HG02970 (cell line): Measurements from ENCODE around the gene NRG3.
"Not testable (repeated sequence)": the region's sequence is repeated elsewhere in the genome, so short reads cannot be mapped to it uniquely, and the experiment has no call there.

ENCODE experiments used
- ATAC-seq: cut with Tn5 transposase; IDR thresholded peaks from one replicate; pipeline ENCODE4 v1.9.1; 2021; ENCODE audit warnings: mild to moderate bottlenecking, moderate library complexity, moderate number of reproducible peaks; ENCODE audit not compliant: unreplicated experiment, low FRiP score

NRG3 gene

GRCh38 chr10:81950358-81950757, 75.4 kb downstream of the NRG3 start:
- ATAC-seq, result no peak

GRCh38 chr10:81953420-81953819, 78.4 kb downstream of the NRG3 start:
- ATAC-seq, result no peak

DNA sequence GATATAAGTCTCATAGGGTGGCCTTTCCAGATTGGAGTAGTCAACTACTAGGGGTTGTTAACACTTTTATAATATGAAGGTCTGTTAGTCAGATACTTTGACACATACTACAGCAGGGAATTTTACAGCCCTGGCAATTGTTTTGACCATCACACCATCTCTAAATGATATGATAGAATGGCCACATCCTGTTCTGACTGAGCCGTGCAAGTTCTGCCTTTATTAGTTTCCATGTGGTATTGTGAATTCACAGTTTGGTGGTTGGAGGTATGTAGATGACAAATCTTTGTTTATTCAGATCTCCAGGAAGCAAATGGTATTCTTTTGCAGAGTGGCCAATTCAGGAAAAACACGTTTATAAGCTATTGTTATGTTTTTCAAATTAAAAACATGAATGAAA, 83.0 kb downstream of the NRG3 start:
- no peak for ATAC-seq

DNA sequence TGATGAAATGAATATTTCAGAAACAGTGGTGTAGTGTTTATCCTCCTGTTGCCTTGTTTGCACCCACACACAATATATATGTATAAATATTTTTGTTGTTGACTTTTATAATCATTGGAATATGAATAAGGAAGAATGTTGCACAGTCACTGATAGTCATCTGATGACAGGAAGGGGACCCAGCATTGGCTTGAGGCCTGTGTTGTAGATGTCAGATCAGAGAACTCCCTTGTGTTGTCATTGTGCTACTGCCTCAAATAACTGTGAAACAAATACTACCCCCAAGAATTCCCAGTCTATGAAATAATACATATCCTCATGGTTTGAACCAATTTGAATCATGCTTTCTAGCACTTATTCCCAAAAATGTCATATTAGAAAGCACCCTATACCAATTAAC, 84.0 kb downstream of the NRG3 start:
- no peak for ATAC-seq

DNA sequence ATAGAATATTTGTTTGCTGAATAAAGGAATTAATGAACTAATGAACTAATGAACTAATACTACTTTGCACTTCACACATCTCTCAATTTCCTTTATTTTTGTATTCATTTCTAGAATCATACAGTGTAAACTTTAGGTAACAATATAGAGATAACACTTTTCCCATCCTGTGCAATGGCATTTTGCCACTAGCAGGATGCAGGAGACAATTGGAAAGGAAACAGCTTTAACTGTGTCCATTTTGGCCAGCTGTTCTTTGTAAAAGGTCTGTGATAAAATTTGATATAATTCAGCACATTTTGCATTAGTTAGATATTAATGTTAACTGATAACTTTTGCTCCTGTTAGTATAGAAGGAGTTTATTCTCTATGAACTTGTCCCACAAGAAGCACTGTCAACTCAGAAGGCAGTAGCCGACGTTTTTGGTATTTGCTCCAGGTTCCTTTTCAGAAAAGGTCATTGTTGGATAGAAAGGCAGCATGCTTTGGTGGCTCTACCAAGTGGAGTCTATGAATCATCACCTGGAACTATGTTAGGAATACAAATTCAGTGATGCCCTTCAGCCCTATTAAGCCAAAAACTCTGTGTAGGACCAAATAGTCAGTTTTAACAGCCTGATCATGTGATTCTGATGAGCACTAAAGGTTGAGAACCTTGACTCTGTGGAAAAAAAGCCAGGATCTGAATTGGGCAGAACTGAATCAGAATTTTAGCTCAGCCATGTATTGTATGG, 86.6 kb downstream of the NRG3 start:
- no peak for ATAC-seq

GRCh38 chr10:81963606-81964005, 88.6 kb downstream of the NRG3 start:
- no peak for ATAC-seq

DNA sequence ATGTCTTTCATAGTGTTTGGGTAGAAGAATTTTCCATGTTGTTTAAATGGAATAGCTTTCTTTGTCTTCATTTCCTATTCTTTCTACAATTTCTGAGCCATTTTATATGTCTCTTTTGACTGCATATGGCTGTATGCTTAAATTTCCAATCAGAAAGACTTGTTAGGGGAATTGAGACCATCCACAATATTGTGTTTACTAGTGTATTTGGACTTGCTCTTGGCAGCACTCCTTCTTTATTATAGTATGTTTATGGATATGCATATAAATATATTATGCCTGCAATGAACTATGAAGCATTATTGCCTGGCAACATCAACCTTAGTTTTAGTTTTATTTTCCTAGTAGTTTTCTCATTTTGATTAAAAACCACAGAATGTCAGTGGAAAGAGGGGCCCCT, 92.7 kb downstream of the NRG3 start:
- no peak for ATAC-seq

- no peak for ATAC-seq
Measured at GRCh38 chr10:81969136-81969535, 94.1 kb downstream of the NRG3 start.

DNA sequence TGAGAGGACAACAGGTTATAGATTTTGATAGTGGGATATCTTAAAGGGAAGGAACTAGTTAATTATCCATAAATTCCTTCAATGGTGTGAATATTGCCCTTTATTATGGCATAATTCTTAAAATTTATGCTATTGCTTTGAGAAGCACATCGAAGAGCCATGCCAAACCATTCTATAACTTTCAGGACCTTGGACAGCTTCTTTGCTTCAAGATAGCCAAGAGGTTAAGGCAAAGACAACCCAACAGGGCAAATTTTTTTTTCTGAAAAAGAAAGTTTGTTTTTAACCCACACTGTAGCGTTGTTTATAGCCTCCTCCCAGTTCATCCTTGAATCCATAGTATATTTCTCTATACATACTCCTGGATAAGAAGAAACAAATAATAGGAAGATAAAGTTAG, 103.2 kb downstream of the NRG3 start:
- ATAC-seq, result no peak

- ATAC-seq, result no peak
Measured at GRCh38 chr10:81981724-81982123, 106.7 kb downstream of the NRG3 start.

GRCh38 chr10:81984428-81984827, 109.4 kb downstream of the NRG3 start:
- ATAC-seq, result no peak

DNA sequence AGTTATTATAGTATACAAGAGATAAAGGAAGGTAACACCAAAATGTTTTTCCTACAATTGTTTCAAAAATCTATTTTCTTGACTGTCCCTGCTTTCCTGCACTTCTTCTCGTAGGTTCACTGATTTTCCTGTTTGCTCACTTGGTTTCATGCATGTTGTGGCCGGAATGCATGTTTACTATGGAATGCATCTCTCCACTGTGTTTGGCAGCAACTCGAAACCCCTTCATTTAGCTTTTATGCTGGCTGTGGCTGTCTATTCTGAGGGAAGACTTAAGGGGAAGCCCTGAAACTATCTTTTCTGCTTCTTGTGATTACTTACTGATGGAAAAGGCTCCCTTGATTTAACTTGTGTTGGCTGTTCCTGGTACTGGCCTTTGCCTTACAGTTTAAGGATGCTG, 120.3 kb downstream of the NRG3 start:
- no peak for ATAC-seq

GRCh38 chr10:81996927-81997326, 121.9 kb downstream of the NRG3 start:
- ATAC-seq, result no peak

GRCh38 chr10:82020999-82021398, 146.0 kb downstream of the NRG3 start:
- ATAC-seq, result no peak

GRCh38 chr10:82027711-82028110, 152.7 kb downstream of the NRG3 start:
- no peak for ATAC-seq

DNA sequence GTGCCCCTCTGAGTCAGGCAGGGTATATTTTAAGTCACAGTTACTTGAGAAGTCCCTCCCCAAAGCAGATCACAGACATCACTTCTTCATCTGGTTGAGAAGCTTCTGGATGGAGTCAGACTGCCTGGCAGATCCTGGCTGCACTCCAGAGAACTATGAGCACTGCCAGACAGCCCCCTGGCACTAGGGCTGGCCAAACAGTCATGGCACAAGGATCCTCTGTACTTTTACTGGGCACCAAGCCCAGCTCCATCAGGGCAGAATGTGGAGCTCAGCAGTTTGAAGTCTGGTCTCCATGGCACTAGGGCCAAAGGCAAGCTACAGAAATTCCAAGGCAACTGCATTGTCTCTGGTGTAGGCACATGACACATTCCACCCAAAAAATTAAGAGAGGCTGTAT, 162.1 kb downstream of the NRG3 start:
- no peak for ATAC-seq

- ATAC-seq, result no peak
Measured at GRCh38 chr10:82038587-82038986, 163.6 kb downstream of the NRG3 start.

DNA sequence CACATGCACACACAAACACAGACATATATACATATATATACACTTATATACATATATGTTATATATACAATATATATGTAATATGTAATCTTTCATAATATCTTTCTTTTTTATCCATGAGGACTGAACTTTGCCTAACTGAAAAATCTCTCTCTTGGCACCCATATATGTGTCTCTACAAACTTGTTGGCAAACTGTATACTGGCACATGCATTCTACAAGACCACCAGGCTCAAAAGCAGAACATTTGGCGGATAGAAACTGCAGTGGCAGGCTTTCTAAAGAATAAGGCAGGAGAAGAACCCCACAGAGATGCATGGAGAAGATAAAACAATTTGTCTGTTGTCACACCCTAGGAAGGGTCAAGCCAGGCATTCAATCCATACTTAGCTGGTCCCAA, 165.3 kb downstream of the NRG3 start:
- no peak for ATAC-seq

DNA sequence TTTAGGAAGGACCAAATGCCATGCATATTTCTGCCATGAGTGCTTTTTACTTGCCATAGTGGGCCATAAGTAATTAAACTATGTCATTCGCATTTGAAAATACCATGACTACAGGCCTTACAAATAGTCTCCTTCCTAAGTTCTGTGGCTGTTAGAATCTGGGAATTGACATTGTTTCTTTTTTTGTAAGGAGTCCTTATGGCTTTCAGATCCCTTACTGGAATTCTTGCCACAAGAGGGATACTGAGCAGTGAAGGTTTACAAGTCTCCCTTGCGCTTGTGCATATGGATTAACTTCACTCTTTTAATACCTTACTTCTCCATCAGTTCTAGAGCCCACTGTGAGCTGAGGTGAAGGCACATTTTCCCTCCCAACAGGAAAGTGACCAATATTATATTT, 166.0 kb downstream of the NRG3 start:
- ATAC-seq, result no peak

- no peak for ATAC-seq
Measured at GRCh38 chr10:82056391-82056790, 181.4 kb downstream of the NRG3 start.

GRCh38 chr10:82067192-82067591, 192.2 kb downstream of the NRG3 start:
- ATAC-seq, result not testable (repeated sequence)

GRCh38 chr10:82068501-82068900, 193.5 kb downstream of the NRG3 start:
- no peak for ATAC-seq

DNA sequence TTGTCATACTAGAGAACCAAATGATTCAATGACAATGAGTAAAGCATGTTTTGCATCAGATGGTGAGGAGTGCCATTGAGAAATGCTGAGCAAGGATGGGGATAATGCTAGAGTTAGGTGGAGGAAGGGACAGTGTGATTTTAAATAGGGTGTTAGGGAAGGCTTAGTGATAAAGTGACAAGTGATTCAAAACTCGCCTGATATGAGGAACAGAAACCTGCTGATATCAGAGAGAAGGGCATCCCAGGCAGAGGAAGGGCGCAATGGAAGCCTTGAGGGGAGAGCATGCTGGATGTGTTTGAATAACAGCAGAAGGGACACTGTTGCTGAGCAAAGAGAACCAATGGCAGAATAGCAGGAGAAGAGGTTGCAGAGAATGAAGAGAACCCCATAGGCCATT, 196.2 kb downstream of the NRG3 start:
- ATAC-seq, result no peak
